ENCODE data around the gene TNFSF8.

The TNFSF8 gene

GRCh38 chr9:114936581-114936980 lies 6.2 kb upstream of the TNFSF8 start:
- DNase-seq (ENCODE audit: low spot score), result no peak

- DNase-seq (ENCODE audit: low spot score), result no peak
Measured at GRCh38 chr9:114935119-114935518, 4.7 kb upstream of the TNFSF8 start.

GRCh38 chr9:114932502-114932901 lies 2.1 kb upstream of the TNFSF8 start:
- no peak for DNase-seq (ENCODE audit: low spot score)

- DNase-seq (ENCODE audit: low spot score), result no peak
Measured at GRCh38 chr9:114931407-114931806, 1.0 kb upstream of the TNFSF8 start.

GRCh38 chr9:114929201-114929600 lies 1.2 kb downstream of the TNFSF8 start:
- DNase-seq (ENCODE audit: low spot score), result peak; percentile 57

GRCh38 chr9:114928671-114929070 lies 1.7 kb downstream of the TNFSF8 start:
- no peak for DNase-seq (ENCODE audit: low spot score)

- DNase-seq (ENCODE audit: low spot score), result no peak
Measured at GRCh38 chr9:114928136-114928535, 2.3 kb downstream of the TNFSF8 start.

GRCh38 chr9:114925672-114926071 lies 4.7 kb downstream of the TNFSF8 start:
- DNase-seq (ENCODE audit: low spot score), result no peak

GRCh38 chr9:114925039-114925438 lies 5.4 kb downstream of the TNFSF8 start:
- DNase-seq (ENCODE audit: low spot score), result no peak

- DNase-seq (ENCODE audit: low spot score), result no peak
Measured at GRCh38 chr9:114924327-114924726, 6.1 kb downstream of the TNFSF8 start.

- DNase-seq (ENCODE audit: low spot score), result no peak
Measured at GRCh38 chr9:114923918-114924317, 6.5 kb downstream of the TNFSF8 start.

GRCh38 chr9:114921171-114921570 lies 9.2 kb downstream of the TNFSF8 start:
- DNase-seq (ENCODE audit: low spot score), result no peak

- no peak for DNase-seq (ENCODE audit: low spot score)
Measured at GRCh38 chr9:114919611-114920010, 10.8 kb downstream of the TNFSF8 start.

GRCh38 chr9:114916481-114916880 lies 13.9 kb downstream of the TNFSF8 start:
- no peak for DNase-seq (ENCODE audit: low spot score)

- DNase-seq (ENCODE audit: low spot score), result no peak
Measured at GRCh38 chr9:114914139-114914538, 16.3 kb downstream of the TNFSF8 start.

- DNase-seq (ENCODE audit: low spot score), result no peak
Measured at GRCh38 chr9:114913656-114914055, 16.7 kb downstream of the TNFSF8 start.

- DNase-seq (ENCODE audit: low spot score), result no peak
Measured at GRCh38 chr9:114913217-114913616, 17.2 kb downstream of the TNFSF8 start.

GRCh38 chr9:114911167-114911821 lies 19.1 kb downstream of the TNFSF8 start:
- DNase-seq (ENCODE audit: low spot score), result no peak

- no peak for DNase-seq (ENCODE audit: low spot score)
Measured at GRCh38 chr9:114910541-114910940, 19.9 kb downstream of the TNFSF8 start.

- DNase-seq (ENCODE audit: low spot score), result no peak
Measured at GRCh38 chr9:114909661-114910060, 20.7 kb downstream of the TNFSF8 start.

- no peak for DNase-seq (ENCODE audit: low spot score)
Measured at GRCh38 chr9:114908805-114909448, 21.5 kb downstream of the TNFSF8 start.

- DNase-seq (ENCODE audit: low spot score), result peak; percentile 28
Measured at GRCh38 chr9:114908104-114908622, 22.2 kb downstream of the TNFSF8 start.

- no peak for DNase-seq (ENCODE audit: low spot score)
Measured at GRCh38 chr9:114906922-114907571, 23.3 kb downstream of the TNFSF8 start.
